Omental fat pad (tissue), 4 donors: Measurements from ENCODE around the gene ZMYM4. TPM values are rescaled to one million over a fixed set of nuclear protein-coding genes. Genes with fewer than 3 reads are reported as not detected.

Experiments used
- ATAC-seq: fragments of 150-250 bp; one replicate; pipeline ENCODE4 v1.9.1; 2016; ENCODE audit warnings: mild to moderate bottlenecking, moderate library complexity; ENCODE audit not compliant: low FRiP score
- DNase-seq: peaks from one replicate; pipeline ENCODE4 v3.0.0-alpha.2; 2019; ENCODE audit warnings: low spot score
- CTCF ChIP-seq, 3 donors: fragments of 450-650 bp; IDR thresholded peaks; one replicate each; pipeline ENCODE4 v1.5.1; 2016 to 2017; ENCODE audit warnings: antibody characterized with exemption in 3 of 3, mild to moderate bottlenecking in 3 of 3, moderate library complexity in 2 of 3
- total RNA-seq, 4 donors: library from RNA; depleted of rRNA; stranded (reverse); fragments of >200 nt; gene quantifications; one replicate each; pipeline ENCODE4 v1.1.0, GENCODE V29; 2016

Gene ZMYM4
- total RNA-seq, 4 donors from 2014 or later, result 31.7 to 38.3 (median 33.9) TPM

DNA sequence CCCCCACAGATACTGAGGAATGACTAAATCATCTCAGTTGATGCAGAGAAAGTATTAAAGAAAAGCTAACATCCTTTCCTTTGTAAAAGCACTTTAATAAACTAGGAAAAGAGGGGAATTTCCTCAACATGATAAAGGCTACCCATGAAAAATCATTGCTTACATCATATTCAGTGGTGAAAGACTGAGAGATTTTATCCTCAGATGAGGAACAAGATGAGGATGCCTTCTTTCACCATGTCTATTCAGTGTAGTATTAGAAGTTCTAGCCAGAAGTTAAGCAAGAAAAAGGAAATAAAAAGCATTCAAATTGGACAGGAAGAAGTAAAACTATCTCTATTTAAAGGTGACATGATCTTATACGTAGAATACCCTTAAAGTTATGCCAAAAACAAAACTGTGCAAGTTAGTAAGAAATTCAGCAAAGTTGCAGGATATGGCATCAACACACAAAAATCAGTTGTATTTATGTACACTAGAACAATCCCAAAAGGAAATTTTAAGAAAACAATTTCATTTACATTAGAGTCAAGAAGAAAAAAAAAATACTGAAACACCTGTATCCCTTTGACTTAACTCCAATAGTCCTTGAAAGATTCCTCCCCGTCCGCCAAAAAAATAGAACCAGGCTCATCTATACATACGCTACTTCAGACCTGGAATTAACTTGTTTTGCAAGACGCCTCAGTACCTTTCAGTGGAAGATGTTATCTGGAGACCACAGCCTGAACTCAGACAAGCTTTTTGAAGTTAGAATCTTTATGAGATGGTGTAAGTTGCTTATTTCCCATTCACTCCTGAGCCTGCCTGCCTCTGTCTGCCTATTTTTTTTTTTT is 17.5 kb downstream of the ZMYM4 start:
- DNase-seq (no peak), ATAC-seq (no peak)
- TF ChIP-seq CTCF (IDR thresholded peaks at IDR 0.05), result no peak

DNA sequence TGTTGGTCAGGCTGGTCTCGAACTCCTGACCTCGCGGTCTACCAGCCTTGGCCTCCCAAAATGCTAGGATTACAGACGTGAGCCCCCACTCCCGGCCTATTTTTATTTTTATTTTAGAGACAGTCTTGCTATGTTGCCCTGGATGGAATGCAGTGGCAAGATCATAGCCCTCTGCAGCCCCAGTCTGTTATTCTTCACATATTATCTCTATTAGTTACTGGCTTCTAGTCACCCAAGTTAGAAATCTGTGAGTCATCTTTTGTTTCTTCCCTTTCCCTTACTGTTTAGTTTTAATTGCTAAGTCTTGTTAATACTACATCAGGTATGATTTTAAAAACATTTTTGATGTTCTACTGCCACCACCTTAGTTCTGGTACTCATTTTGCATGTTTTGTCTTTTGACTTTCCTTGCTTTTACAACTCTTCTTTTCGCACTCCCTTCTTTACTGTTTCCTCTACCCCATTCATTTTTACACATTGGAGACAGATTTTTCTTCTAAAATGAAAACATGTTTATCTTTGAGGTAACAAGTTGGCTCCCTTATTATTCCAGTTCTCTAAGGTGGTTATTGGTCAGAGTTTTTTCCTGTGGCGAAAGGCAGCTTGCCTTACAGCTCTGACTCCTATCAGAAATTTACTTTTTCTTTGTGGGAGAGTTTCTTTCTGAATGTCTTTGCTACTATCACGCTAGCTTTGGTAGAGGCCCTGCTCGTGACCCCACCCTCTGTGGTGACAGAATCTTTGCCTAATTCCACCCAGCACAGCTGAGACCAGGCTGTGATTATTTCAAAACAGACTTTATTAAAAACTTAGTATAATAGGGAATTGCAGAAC is 19.5 kb downstream of the ZMYM4 start:
- DNase-seq, result no peak
- no peak for TF ChIP-seq CTCF (IDR thresholded peaks at IDR 0.05)
- ATAC-seq, result peak; percentile 54

GRCh38 chr1:35288761-35289160 is 20.3 kb downstream of the ZMYM4 start:
- TF ChIP-seq CTCF (IDR thresholded peaks at IDR 0.05), result no peak
- ATAC-seq (no peak), DNase-seq (no peak)

DNA sequence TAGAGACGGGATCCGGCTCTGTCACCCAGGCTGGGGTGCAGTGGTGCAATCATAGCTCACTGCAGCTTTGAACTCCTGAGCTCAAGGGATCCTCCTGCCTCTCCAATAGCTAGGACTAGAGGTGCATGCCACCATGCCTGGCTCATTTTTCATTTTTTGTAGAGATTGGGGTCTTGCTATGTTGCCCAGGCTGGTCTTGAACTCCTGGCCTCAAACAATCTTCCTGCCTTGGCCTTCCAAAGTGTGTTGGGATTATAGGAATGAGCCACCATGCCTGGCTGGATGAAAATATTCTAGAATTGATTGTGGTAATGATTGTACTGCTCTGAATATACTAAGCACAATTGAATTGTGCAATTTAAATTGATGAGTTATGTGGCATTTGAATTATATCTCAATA is 21.9 kb downstream of the ZMYM4 start:
- no peak for TF ChIP-seq CTCF (IDR thresholded peaks at IDR 0.05)
- ATAC-seq (no peak), DNase-seq (no peak)

DNA sequence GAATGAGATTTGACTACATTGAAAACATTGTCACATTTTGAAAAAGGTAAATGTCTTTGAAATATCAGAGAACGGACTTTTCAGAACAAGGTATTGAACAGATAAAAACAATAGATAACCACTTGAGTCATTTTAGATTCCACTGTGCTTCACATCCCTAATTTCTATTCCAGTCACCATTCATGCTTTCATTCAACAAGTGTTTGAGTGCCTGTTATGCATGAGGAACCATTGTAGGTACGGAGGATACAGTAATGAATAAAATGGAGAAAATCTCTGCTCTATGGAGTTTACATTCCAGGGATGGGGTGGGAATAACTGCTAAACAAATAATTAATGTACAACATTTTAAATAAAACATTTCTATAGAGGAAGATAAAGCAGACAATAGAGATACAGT is 26.3 kb downstream of the ZMYM4 start:
- ATAC-seq (no peak), DNase-seq (no peak)
- no peak for TF ChIP-seq CTCF (IDR thresholded peaks at IDR 0.05)

DNA sequence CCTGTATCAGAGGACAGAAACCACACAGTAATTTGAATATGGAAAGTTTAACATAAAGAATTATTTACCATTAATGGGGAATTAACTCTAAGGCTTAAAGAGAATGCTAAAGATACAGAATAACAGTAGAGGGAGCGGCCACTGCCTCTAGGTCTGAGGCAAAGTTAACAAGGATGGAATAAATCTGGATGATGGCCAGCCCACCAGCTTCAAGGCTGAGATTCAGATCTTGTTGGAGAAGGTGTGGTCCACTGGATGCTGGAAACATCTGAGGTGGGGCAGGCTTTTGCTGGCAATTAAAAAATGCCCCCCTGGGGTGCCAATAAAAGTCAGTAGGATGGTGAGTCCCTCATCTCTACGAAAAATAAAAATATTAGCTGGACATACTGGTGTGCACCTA is 29.4 kb downstream of the ZMYM4 start:
- TF ChIP-seq CTCF (IDR thresholded peaks at IDR 0.05), result no peak
- DNase-seq (no peak), ATAC-seq (no peak)
